Measurements from ENCODE around the gene ABHD2.

GRCh38 chr15:89087161-89087829, 961 bp upstream of the ABHD2 start:
- TF ChIP-seq POLR2AphosphoS5 (IDR thresholded peaks at IDR 0.05; ENCODE audit: low read depth, low read length), result no peak
- TF ChIP-seq REST (IDR thresholded peaks at IDR 0.05; ENCODE audit: insufficient read depth in 1 of 2, low read depth in 2 of 2, low read length in 2 of 2), result no peak
